A549 (cell line): Measurements from ENCODE around the gene TNIK.

Experiments
- BHLHE40 ChIP-seq: IDR thresholded peaks from 2 replicates; pipeline ENCODE4 v1.6.1; 2012; ENCODE audit warnings: low read depth, low read length, inconsistent platforms
- CBX2 ChIP-seq: fragments of 200-600 bp; sonication (generic); IDR thresholded peaks from 2 replicates; pipeline ENCODE4 v1.6.1; 2016; ENCODE audit warnings: low read depth, mild to moderate bottlenecking, borderline replicate concordance
- CHD4 ChIP-seq: fragments of 200-600 bp; sonication (generic); IDR thresholded peaks from 2 replicates; pipeline ENCODE4 v1.6.1; 2016; ENCODE audit warnings: antibody characterized with exemption, mild to moderate bottlenecking, borderline replicate concordance
- ESRRA ChIP-seq: fragments of 150-350 bp; IDR thresholded peaks from 2 replicates; pipeline ENCODE4 v1.6.1; 2014; ENCODE audit warnings: mild to moderate bottlenecking, low read length, borderline replicate concordance
- FOSL2 ChIP-seq, 2 experiments: fragments of 450-650 bp in 1 of 2; fragments of >200 bp in 1 of 2; sonication (Bioruptor Twin) in 1 of 2; formaldehyde crosslinking; IDR thresholded peaks; 2 replicates each; pipeline versions ENCODE4 v1.5.0 to v1.6.1; 2016 to 2020; ENCODE audit warnings: mild to moderate bottlenecking in 1 of 2, moderate library complexity in 1 of 2
- KDM1A ChIP-seq: fragments of 200-600 bp; sonication (generic); IDR thresholded peaks from 2 replicates; pipeline ENCODE4 v1.6.1; 2016; ENCODE audit warnings: low read depth, mild to moderate bottlenecking
- MYC ChIP-seq: IDR thresholded peaks from 2 replicates; pipeline ENCODE4 v1.6.1; 2012; ENCODE audit warnings: mild to moderate bottlenecking, inconsistent platforms, low read length, improper control_type of control experiment, borderline replicate concordance
- POLR2A ChIP-seq: IDR thresholded peaks from 2 replicates; pipeline ENCODE4 v1.6.1; 2012; ENCODE audit warnings: mild to moderate bottlenecking, low read length
- RFX5 ChIP-seq: fragments of 450-650 bp; IDR thresholded peaks from 2 replicates; pipeline ENCODE4 v1.7.1; 2014; ENCODE audit warnings: antibody characterized with exemption, mild to moderate bottlenecking, moderate library complexity
- RNF2 ChIP-seq: fragments of 200-600 bp; sonication (generic); IDR thresholded peaks from 2 replicates; pipeline ENCODE4 v1.6.1; 2016; ENCODE audit warnings: low read depth, mild to moderate bottlenecking, antibody characterized with exemption, moderate library complexity, borderline replicate concordance
- TF ChIP-seq, protein P1 (sequence below): fragments of >200 bp; sonication (Bioruptor Twin); formaldehyde crosslinking; IDR thresholded peaks from 3 replicates; pipeline ENCODE4 v1.5.1; 2016
- TF ChIP-seq, protein P2 (sequence below): IDR thresholded peaks from 2 replicates; pipeline ENCODE4 v1.6.1; 2012

DNA sequence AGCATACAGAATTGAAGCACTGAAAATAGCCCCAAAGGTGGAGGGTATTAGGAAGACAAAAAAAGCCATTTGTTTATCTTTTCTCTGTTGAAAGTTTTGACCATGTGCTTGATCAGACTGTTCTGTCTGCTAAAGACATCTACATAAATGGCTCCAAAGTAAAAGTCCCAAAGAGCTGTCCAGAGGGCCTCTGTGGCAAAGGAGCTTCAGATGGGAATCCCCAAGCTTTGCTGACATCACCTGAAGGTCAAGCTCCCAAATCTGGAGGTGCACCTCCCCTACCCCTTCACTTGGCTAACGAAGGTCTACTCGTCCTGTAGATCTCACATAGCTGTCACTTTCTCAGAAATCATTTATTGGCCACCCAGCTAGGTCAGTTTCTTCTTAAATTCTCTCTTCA lies 239.1 kb downstream of the TNIK start:
- TF ChIP-seq POLR2A, result no peak
- TF ChIP-seq, protein P1, sequence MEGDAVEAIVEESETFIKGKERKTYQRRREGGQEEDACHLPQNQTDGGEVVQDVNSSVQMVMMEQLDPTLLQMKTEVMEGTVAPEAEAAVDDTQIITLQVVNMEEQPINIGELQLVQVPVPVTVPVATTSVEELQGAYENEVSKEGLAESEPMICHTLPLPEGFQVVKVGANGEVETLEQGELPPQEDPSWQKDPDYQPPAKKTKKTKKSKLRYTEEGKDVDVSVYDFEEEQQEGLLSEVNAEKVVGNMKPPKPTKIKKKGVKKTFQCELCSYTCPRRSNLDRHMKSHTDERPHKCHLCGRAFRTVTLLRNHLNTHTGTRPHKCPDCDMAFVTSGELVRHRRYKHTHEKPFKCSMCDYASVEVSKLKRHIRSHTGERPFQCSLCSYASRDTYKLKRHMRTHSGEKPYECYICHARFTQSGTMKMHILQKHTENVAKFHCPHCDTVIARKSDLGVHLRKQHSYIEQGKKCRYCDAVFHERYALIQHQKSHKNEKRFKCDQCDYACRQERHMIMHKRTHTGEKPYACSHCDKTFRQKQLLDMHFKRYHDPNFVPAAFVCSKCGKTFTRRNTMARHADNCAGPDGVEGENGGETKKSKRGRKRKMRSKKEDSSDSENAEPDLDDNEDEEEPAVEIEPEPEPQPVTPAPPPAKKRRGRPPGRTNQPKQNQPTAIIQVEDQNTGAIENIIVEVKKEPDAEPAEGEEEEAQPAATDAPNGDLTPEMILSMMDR, result no peak
- no peak for TF ChIP-seq CBX2
- no peak for TF ChIP-seq BHLHE40
- no peak for TF ChIP-seq RFX5
- TF ChIP-seq CHD4, result no peak
- TF ChIP-seq KDM1A, result no peak
- TF ChIP-seq, protein P2, sequence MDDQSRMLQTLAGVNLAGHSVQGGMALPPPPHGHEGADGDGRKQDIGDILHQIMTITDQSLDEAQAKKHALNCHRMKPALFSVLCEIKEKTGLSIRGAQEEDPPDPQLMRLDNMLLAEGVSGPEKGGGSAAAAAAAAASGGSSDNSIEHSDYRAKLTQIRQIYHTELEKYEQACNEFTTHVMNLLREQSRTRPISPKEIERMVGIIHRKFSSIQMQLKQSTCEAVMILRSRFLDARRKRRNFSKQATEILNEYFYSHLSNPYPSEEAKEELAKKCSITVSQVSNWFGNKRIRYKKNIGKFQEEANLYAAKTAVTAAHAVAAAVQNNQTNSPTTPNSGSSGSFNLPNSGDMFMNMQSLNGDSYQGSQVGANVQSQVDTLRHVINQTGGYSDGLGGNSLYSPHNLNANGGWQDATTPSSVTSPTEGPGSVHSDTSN, result no peak
- no peak for TF ChIP-seq RNF2
- no peak for TF ChIP-seq MYC
- no peak for TF ChIP-seq FOSL2 (IDR thresholded peaks at IDR 0.05)
- no peak for TF ChIP-seq FOSL2 (CRISPR knock-in tag; IDR thresholded peaks at IDR 0.05)
- TF ChIP-seq ESRRA, result no peak
